Measurements from ENCODE around the gene NEURL2.

The NEURL2 gene

GRCh38 chr20:45853484-45853883 lies 37.5 kb downstream of the NEURL2 start:
- no peaks in the 10 kb centered on the region for H3K27me3 ChIP-seq
- TF ChIP-seq, protein P1, sequence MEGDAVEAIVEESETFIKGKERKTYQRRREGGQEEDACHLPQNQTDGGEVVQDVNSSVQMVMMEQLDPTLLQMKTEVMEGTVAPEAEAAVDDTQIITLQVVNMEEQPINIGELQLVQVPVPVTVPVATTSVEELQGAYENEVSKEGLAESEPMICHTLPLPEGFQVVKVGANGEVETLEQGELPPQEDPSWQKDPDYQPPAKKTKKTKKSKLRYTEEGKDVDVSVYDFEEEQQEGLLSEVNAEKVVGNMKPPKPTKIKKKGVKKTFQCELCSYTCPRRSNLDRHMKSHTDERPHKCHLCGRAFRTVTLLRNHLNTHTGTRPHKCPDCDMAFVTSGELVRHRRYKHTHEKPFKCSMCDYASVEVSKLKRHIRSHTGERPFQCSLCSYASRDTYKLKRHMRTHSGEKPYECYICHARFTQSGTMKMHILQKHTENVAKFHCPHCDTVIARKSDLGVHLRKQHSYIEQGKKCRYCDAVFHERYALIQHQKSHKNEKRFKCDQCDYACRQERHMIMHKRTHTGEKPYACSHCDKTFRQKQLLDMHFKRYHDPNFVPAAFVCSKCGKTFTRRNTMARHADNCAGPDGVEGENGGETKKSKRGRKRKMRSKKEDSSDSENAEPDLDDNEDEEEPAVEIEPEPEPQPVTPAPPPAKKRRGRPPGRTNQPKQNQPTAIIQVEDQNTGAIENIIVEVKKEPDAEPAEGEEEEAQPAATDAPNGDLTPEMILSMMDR (IDR thresholded peaks at IDR 0.05; ENCODE audit: low read depth, low read length) = no peak
- no peaks in the 10 kb centered on the region for H3K4me1 ChIP-seq
- H3K9me3 ChIP-seq = no peaks in the 10 kb centered on the region
- H3K4me3 ChIP-seq (ENCODE audit: low read depth, low read length) = no peak overlapping the region
- no peak for DNase-seq
- H3K36me3 ChIP-seq = peaks cover 1% of the 10 kb centered on the region; the same call in 1 of the 2 replicates

- no peaks in the 10 kb centered on the region for H3K4me1 ChIP-seq
- no peak overlapping the region for H3K4me3 ChIP-seq (ENCODE audit: low read depth, low read length)
- no peaks in the 10 kb centered on the region for H3K27me3 ChIP-seq
- peaks cover 2% of the 10 kb centered on the region; the same call in 1 of the 2 replicates for H3K36me3 ChIP-seq
- DNase-seq = no peak
- TF ChIP-seq, protein P1 (IDR thresholded peaks at IDR 0.05; ENCODE audit: low read depth, low read length) = no peak
- H3K9me3 ChIP-seq = no peaks in the 10 kb centered on the region
Measured at GRCh38 chr20:45852326-45852725, 38.7 kb downstream of the NEURL2 start.

- Histone ChIP-seq H3K9me3 (no peaks in the 10 kb centered on the region), H3K27me3 (no peaks in the 10 kb centered on the region), H3K36me3 (peaks cover 7% of the 10 kb centered on the region), H3K4me1 (no peaks in the 10 kb centered on the region), H3K4me3 (ENCODE audit: low read depth, low read length) (no peak overlapping the region)
- DNase-seq = no peak
- TF ChIP-seq, protein P1 (IDR thresholded peaks at IDR 0.05; ENCODE audit: low read depth, low read length) = no peak
Measured at GRCh38 chr20:45851501-45851900, 39.5 kb downstream of the NEURL2 start.

GRCh38 chr20:45850926-45851325 lies 40.1 kb downstream of the NEURL2 start:
- DNase-seq = no peak
- Histone ChIP-seq H3K4me3 (ENCODE audit: low read depth, low read length) (no peak overlapping the region), H3K4me1 (no peaks in the 10 kb centered on the region), H3K36me3 (peaks cover 7% of the 10 kb centered on the region), H3K27me3 (no peaks in the 10 kb centered on the region), H3K9me3 (no peaks in the 10 kb centered on the region)
- TF ChIP-seq, protein P1 (IDR thresholded peaks at IDR 0.05; ENCODE audit: low read depth, low read length) = no peak

GRCh38 chr20:45850238-45850637 lies 40.8 kb downstream of the NEURL2 start:
- H3K36me3 ChIP-seq = peaks cover 7% of the 10 kb centered on the region
- TF ChIP-seq, protein P1 (IDR thresholded peaks at IDR 0.05; ENCODE audit: low read depth, low read length) = no peak
- H3K4me3 ChIP-seq (ENCODE audit: low read depth, low read length) = no peak overlapping the region
- H3K9me3 ChIP-seq = no peaks in the 10 kb centered on the region
- no peaks in the 10 kb centered on the region for H3K4me1 ChIP-seq
- no peaks in the 10 kb centered on the region for H3K27me3 ChIP-seq
- DNase-seq = no peak

DNA sequence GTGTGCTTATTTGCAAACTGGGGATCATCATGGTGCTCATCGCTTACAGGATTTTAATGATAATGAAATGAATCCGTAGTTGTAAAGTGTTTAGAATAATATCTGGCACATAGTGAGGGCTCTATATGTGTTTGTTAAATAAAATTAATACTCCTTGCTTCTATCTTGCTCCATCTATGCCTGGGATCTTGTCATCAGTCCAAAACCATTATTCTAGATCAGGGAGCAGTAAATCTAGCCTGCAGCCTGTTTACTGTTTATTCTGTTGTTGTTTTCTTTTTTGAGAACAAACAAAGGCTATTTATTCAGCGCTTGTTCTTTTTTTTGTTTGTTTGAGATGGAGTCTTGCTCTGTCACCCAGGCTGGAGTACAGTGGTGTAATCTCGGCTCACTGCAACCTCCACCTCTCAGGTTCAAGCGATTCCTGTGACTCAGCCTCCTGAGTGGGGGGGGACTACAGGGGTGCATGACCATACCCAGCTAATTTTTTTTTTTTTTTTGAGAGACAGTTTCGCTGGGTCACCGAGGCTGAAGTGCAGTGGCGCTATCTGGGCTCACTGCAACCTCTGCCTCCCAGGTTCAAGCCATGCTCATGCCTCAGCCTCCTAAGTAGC lies 41.9 kb downstream of the NEURL2 start:
- H3K4me3 ChIP-seq (ENCODE audit: low read depth, low read length) = no peak overlapping the region
- H3K36me3 ChIP-seq = peaks cover 18% of the 10 kb centered on the region
- no peaks in the 10 kb centered on the region for H3K4me1 ChIP-seq
- no peak for DNase-seq
- H3K9me3 ChIP-seq = no peaks in the 10 kb centered on the region
- no peaks in the 10 kb centered on the region for H3K27me3 ChIP-seq
- TF ChIP-seq, protein P1 (IDR thresholded peaks at IDR 0.05; ENCODE audit: low read depth, low read length) = no peak

All from BE2C (cell line).